HEK293 (cell line): ENCODE data around the gene TBL1XR1.

ENCODE experiments used
- CTCF ChIP-seq: fragments of 450-650 bp; formaldehyde crosslinking; IDR thresholded peaks from 2 replicates; pipeline ENCODE4 v1.5.1; 2016; ENCODE audit warnings: missing biosample characterization, missing genetic modification characterization
- ELK4 ChIP-seq: IDR thresholded peaks from 2 replicates; pipeline ENCODE4 v1.6.1; 2011; ENCODE audit warnings: mild to moderate bottlenecking, low read depth, low read length, borderline replicate concordance
- HOXA7 ChIP-seq: sonication (generic); formaldehyde crosslinking; IDR thresholded peaks from 2 replicates; pipeline ENCODE4 v1.8.1; 2022; ENCODE audit warnings: missing genetic modification reagents, borderline replicate concordance
- ZNF24 ChIP-seq: fragments of 450-650 bp; formaldehyde crosslinking; IDR thresholded peaks from 2 replicates; pipeline ENCODE4 v1.5.1; 2016; ENCODE audit warnings: missing biosample characterization, missing genetic modification characterization
- ZNF280C ChIP-seq: fragments of 450-650 bp; formaldehyde crosslinking; IDR thresholded peaks from 2 replicates; pipeline ENCODE4 v1.5.1; 2016; ENCODE audit warnings: missing biosample characterization, missing genetic modification characterization
- ZNF433 ChIP-seq: fragments of 450-650 bp; formaldehyde crosslinking; IDR thresholded peaks from 2 replicates; pipeline ENCODE4 v1.5.1; 2016; ENCODE audit warnings: missing biosample characterization, missing genetic modification characterization, low read depth

DNA sequence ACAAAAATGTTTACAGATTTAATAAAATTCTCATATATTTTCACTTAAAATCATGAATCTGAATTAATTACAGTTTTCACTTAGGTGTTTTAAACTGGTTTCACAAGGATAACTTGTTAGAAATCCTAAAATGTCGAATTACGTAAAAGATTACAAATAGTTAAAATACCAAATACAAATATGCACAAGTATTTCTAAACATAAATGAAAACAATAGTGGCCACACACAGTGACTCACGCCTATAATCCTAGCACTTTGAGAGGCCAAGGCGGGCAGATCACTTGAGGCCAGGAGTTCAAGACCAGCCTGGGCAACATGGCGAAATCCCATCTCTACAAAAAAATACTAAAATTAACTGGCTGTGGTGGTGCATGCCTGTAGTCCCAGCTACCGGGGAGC is 10.9 kb upstream of the TBL1XR1 start:
- TF ChIP-seq ZNF24, result no peak
- no peak for TF ChIP-seq CTCF
- no peak for TF ChIP-seq ELK4
- TF ChIP-seq ZNF280C, result no peak
- TF ChIP-seq HOXA7 (CRISPR knock-in tag), result no peak
- TF ChIP-seq ZNF433 (tag by site-specific recombination), result no peak
